Keratinocyte (primary cell): Measurements from ENCODE around the gene HOXA5. TPM values are rescaled to one million over a fixed set of nuclear protein-coding genes. Genes with fewer than 3 reads are reported as not detected.

Experiments used
- DNase-seq: peaks from one replicate; pipeline ENCODE4 v3.0.0-alpha.2; 2011; ENCODE audit warnings: low read depth, missing footprints, low spot score
- FAIRE-seq: peaks from 2 replicates; lab custom pipeline; 2011; peaks lifted over from hg19 to GRCh38; lab: Jason Lieb, UNC
- H2AFZ ChIP-seq: 2 replicates; pipeline ENCODE4 v1.6.0; 2012; ENCODE audit warnings: low read length, control low read depth, inconsistent platforms; ENCODE audit not compliant: control insufficient read depth
- H3K27ac ChIP-seq: 2 replicates; pipeline ENCODE4 v1.5.1; 2011; ENCODE audit warnings: low read length; ENCODE audit not compliant: control insufficient read depth, insufficient read depth
- H3K27me3 ChIP-seq: 3 replicates; pipeline ENCODE4 v1.6.0; 2011; ENCODE audit warnings: low read length; ENCODE audit not compliant: control insufficient read depth, insufficient read depth; ENCODE audit errors: extremely low read depth
- H3K36me3 ChIP-seq, 2 experiments: 2 replicates in 1 of 2; 3 replicates in 1 of 2; pipeline ENCODE4 v1.5.1; 2011; ENCODE audit warnings: low read length in 2 of 2, mild to moderate bottlenecking in 1 of 2; ENCODE audit not compliant: control insufficient read depth in 2 of 2, insufficient read depth in 2 of 2; ENCODE audit errors: extremely low read depth in 1 of 2
- H3K4me1 ChIP-seq: 3 replicates; pipeline ENCODE4 v1.5.1; 2011; ENCODE audit warnings: low read length; ENCODE audit not compliant: control insufficient read depth, insufficient read depth; ENCODE audit errors: extremely low read depth
- H3K4me2 ChIP-seq: 3 replicates; pipeline ENCODE4 v1.6.0; 2011; ENCODE audit warnings: low read depth, low read length; ENCODE audit not compliant: control insufficient read depth, insufficient read depth; ENCODE audit errors: extremely low read depth
- H3K4me3 ChIP-seq, 3 experiments: fragments of 200-600 bp in 1 of 3; sonication (generic) in 1 of 3; 2 replicates in 2 of 3; 3 replicates in 1 of 3; pipeline ENCODE4 v1.5.1; 2011 to 2016; ENCODE audit warnings: low read length in 3 of 3, mild to moderate bottlenecking in 3 of 3, control low read depth in 2 of 3, inconsistent platforms in 1 of 3, low read depth in 1 of 3, mixed read lengths in 1 of 3, mixed run types in 1 of 3, moderate library complexity in 1 of 3; ENCODE audit not compliant: control insufficient read depth in 2 of 3, insufficient read depth in 2 of 3; ENCODE audit errors: extremely low read depth in 1 of 3
- H3K79me2 ChIP-seq: 2 replicates; pipeline ENCODE4 v1.6.0; 2012; ENCODE audit warnings: low read length; ENCODE audit not compliant: control insufficient read depth, insufficient read depth
- H3K9ac ChIP-seq: 3 replicates; pipeline ENCODE4 v1.6.0; 2011; ENCODE audit warnings: low read length; ENCODE audit not compliant: control insufficient read depth, insufficient read depth; ENCODE audit errors: extremely low read depth
- H3K9me1 ChIP-seq: 3 replicates; pipeline ENCODE4 v1.6.0; 2011; ENCODE audit warnings: low read length; ENCODE audit not compliant: control insufficient read depth, insufficient read depth; ENCODE audit errors: extremely low read depth
- H3K9me3 ChIP-seq: 2 replicates; pipeline ENCODE4 v1.5.1; 2012; ENCODE audit warnings: low read depth, low read length; ENCODE audit not compliant: control insufficient read depth
- H4K20me1 ChIP-seq: 3 replicates; pipeline ENCODE4 v1.6.0; 2011; ENCODE audit warnings: low read length; ENCODE audit not compliant: control insufficient read depth, insufficient read depth; ENCODE audit errors: extremely low read depth
- EZH2 ChIP-seq: IDR thresholded peaks from one replicate; pipeline ENCODE4 v1.6.1; 2012; ENCODE audit warnings: inconsistent platforms, mild to moderate bottlenecking, low read length, moderate library complexity
- dilution Hi-C: fragments of 300-500 bp; cut with MboI; formaldehyde crosslinking; loops from one replicate; pipeline ENCODE4 v1.7.0; 2020; ENCODE audit warnings: low sequenced_read_pairs; ENCODE audit not compliant: extremely low pct_ligation_motif_present
- polyA plus RNA-seq, 5 experiments: library from polyadenylated mRNA; depleted of rRNA in 3 of 5; stranded (reverse) in 3 of 5; stranded (forward) in 1 of 5; unstranded in 1 of 5; fragments of >200 nt; gene quantifications; 1 replicate in 1 of 5; 2 replicates in 3 of 5; 3 replicates in 1 of 5; pipeline versions ENCODE4 v1.2.1 to v1.2.3, GENCODE V29; 2011 to 2012; ENCODE audit warnings: missing spikeins in 2 of 5, low read depth in 1 of 5, low replicate concordance in 1 of 5
- TF ChIP-seq, protein P1 (sequence below), 3 experiments: IDR thresholded peaks in 1 of 3; conservative IDR thresholded peaks in 1 of 3; optimal IDR thresholded peaks in 1 of 3; 2 replicates in 2 of 3; 3 replicates in 1 of 3; pipeline versions ENCODE3 to v1.5.1; 2011; ENCODE audit warnings: low read length in 3 of 3, mild to moderate bottlenecking in 3 of 3, moderate library complexity in 2 of 3, control low read depth in 1 of 3, inconsistent platforms in 1 of 3; ENCODE audit not compliant: insufficient read depth in 2 of 3; ENCODE audit errors: extremely low read depth in 1 of 3

Gene HOXA5
- polyA plus RNA-seq, 1 donor (not counting 4 experiments of a cell fraction or from before 2014, with no cell fraction given) = 7.1 TPM

DNA sequence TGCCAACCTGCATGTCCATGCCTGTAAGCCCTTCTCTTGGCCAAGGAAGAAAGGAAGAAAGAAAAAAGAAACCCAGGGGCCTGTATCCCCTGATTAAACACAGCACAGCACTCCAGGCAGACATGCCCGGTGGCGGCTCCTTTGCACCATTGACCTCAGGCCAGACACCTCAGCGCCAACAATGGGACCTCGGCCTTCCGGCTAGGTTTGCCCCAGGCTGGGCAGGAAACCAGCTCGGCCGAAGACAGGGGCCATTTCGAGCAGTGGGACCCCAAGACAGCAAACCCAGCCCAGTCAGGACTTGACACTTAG is 27.8 kb upstream of the HOXA5 start:
- H2AFZ ChIP-seq = no peak overlapping the region
- peak overlapping the region; percentile 98 for H3K4me2 ChIP-seq
- peak overlapping the region; percentile 87 for H3K27ac ChIP-seq
- peaks cover 32% of the 10 kb centered on the region for H3K4me1 ChIP-seq
- dilution Hi-C loops = no loop called here
- peak overlapping the region; percentile 83 for H3K9ac ChIP-seq
- no peak for TF ChIP-seq EZH2
- TF ChIP-seq, protein P1, sequence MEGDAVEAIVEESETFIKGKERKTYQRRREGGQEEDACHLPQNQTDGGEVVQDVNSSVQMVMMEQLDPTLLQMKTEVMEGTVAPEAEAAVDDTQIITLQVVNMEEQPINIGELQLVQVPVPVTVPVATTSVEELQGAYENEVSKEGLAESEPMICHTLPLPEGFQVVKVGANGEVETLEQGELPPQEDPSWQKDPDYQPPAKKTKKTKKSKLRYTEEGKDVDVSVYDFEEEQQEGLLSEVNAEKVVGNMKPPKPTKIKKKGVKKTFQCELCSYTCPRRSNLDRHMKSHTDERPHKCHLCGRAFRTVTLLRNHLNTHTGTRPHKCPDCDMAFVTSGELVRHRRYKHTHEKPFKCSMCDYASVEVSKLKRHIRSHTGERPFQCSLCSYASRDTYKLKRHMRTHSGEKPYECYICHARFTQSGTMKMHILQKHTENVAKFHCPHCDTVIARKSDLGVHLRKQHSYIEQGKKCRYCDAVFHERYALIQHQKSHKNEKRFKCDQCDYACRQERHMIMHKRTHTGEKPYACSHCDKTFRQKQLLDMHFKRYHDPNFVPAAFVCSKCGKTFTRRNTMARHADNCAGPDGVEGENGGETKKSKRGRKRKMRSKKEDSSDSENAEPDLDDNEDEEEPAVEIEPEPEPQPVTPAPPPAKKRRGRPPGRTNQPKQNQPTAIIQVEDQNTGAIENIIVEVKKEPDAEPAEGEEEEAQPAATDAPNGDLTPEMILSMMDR (optimal IDR thresholded peaks at IDR 0.05 in 1 of 3, IDR thresholded peaks at IDR 0.05 in 1 of 3, conservative IDR thresholded peaks at IDR 0.05 in 1 of 3; ENCODE audit: extremely low read depth in 1 of 3, insufficient read depth in 2 of 3, low read length in 3 of 3) = no peak
- peaks cover 63% of the 10 kb centered on the region for H3K79me2 ChIP-seq
- peaks cover 6% of the 10 kb centered on the region for H3K27me3 ChIP-seq
- no peaks in the 10 kb centered on the region for H4K20me1 ChIP-seq
- no peak for FAIRE-seq
- DNase-seq = no peak
- H3K9me3 ChIP-seq = no peaks in the 10 kb centered on the region
- H3K4me3 ChIP-seq = peak overlapping the region; percentile 78 to 94 (median 84)
- peaks cover 0 to 4% of the 10 kb centered on the region in 2 experiments for H3K36me3 ChIP-seq
- H3K9me1 ChIP-seq = no peaks in the 10 kb centered on the region

- TF ChIP-seq, protein P1 (optimal IDR thresholded peaks at IDR 0.05 in 1 of 3, IDR thresholded peaks at IDR 0.05 in 1 of 3, conservative IDR thresholded peaks at IDR 0.05 in 1 of 3; ENCODE audit: extremely low read depth in 1 of 3, insufficient read depth in 2 of 3, low read length in 3 of 3) = no peak
- no peak for TF ChIP-seq EZH2
- Histone ChIP-seq H3K9me3 (no peaks in the 10 kb centered on the region), H3K4me2 (peak overlapping the region; percentile 98), H3K79me2 (peaks cover 69% of the 10 kb centered on the region), H3K4me1 (peaks cover 32% of the 10 kb centered on the region), H3K36me3 (peaks cover 0 to 4% of the 10 kb centered on the region in 2 experiments), H3K9ac (peak overlapping the region; percentile 83), H2AFZ (no peak overlapping the region), H3K27me3 (peaks cover 6% of the 10 kb centered on the region), H3K9me1 (no peaks in the 10 kb centered on the region), H3K4me3 (peak overlapping the region; percentile 78 to 94 (median 84)), H4K20me1 (no peaks in the 10 kb centered on the region), H3K27ac (peak overlapping the region; percentile 87)
- dilution Hi-C loops = no loop called here
- no peak for FAIRE-seq
- no peak for DNase-seq
Measured at GRCh38 chr7:27170426-27171324, 27.2 kb upstream of the HOXA5 start.
